Hepatocyte (in vitro differentiated cells): ENCODE measurements around the gene CAMTA2. TPM values are rescaled to one million over a fixed set of nuclear protein-coding genes. Genes with fewer than 3 reads are reported as not detected.

Experiments used
- DNase-seq: peaks from one replicate; pipeline ENCODE4 v3.0.0-alpha.2; 2016; ENCODE audit warnings: low spot score
- H2AFZ ChIP-seq: fragments of 200-600 bp; sonication (generic); 2 replicates; pipeline ENCODE4 v1.6.0; 2016; ENCODE audit warnings: antibody characterized with exemption, mild to moderate bottlenecking
- H3K27ac ChIP-seq: fragments of 200-600 bp; sonication (generic); 2 replicates; pipeline ENCODE4 v1.5.1; 2016; ENCODE audit warnings: mild to moderate bottlenecking
- H3K27me3 ChIP-seq: fragments of 200-600 bp; sonication (generic); 2 replicates; pipeline ENCODE4 v1.6.1; 2016
- H3K36me3 ChIP-seq: fragments of 200-600 bp; sonication (generic); replicated peaks from 2 replicates; pipeline ENCODE4 v1.5.1; 2016; ENCODE audit warnings: low read depth; ENCODE audit not compliant: insufficient read depth
- H3K4me1 ChIP-seq: fragments of 200-600 bp; sonication (generic); 2 replicates; pipeline ENCODE4 v1.5.1; 2016; ENCODE audit warnings: mild to moderate bottlenecking, moderate library complexity; ENCODE audit not compliant: insufficient read depth
- H3K4me2 ChIP-seq: fragments of 200-600 bp; sonication (generic); 2 replicates; pipeline ENCODE4 v1.6.0; 2016
- H3K4me3 ChIP-seq: fragments of 200-600 bp; sonication (generic); 2 replicates; pipeline ENCODE4 v1.5.1; 2016; ENCODE audit warnings: mild to moderate bottlenecking
- H3K79me2 ChIP-seq: fragments of 200-600 bp; sonication (generic); 2 replicates; pipeline ENCODE4 v1.6.0; 2017; ENCODE audit warnings: mild to moderate bottlenecking
- H3K9me2 ChIP-seq: fragments of 200-600 bp; sonication (generic); replicated peaks from 2 replicates; pipeline ENCODE4 v1.6.0; 2017; ENCODE audit warnings: mild to moderate bottlenecking; ENCODE audit not compliant: insufficient read depth
- H3K9me3 ChIP-seq: fragments of 200-600 bp; sonication (generic); 2 replicates; pipeline ENCODE4 v1.5.1; 2016; ENCODE audit warnings: low read depth, mild to moderate bottlenecking
- H4K20me1 ChIP-seq: fragments of 200-600 bp; sonication (generic); 2 replicates; pipeline ENCODE4 v1.6.0; 2016; ENCODE audit warnings: mild to moderate bottlenecking; ENCODE audit not compliant: insufficient read depth, poor library complexity, severe bottlenecking
- CTCF ChIP-seq: fragments of 200-600 bp; sonication (generic); IDR thresholded peaks from 2 replicates; pipeline ENCODE4 v1.5.1; 2016; ENCODE audit warnings: antibody characterized with exemption, mild to moderate bottlenecking; ENCODE audit not compliant: poor library complexity
- EZH2 ChIP-seq: fragments of 200-600 bp; sonication (generic); IDR thresholded peaks from 2 replicates; pipeline ENCODE4 v1.6.1; 2016; ENCODE audit warnings: antibody characterized with exemption, mild to moderate bottlenecking, borderline replicate concordance
- EZH2phosphoT487 ChIP-seq: fragments of 200-600 bp; sonication (generic); IDR thresholded peaks from one replicate; pipeline ENCODE4 v1.6.1; 2018; ENCODE audit warnings: antibody characterized with exemption, mild to moderate bottlenecking, low read depth, moderate library complexity; ENCODE audit not compliant: unreplicated experiment, severe bottlenecking
- WGBS: methylation state at CpG from one replicate; pipeline ENCODE4 v1.1.6; 2016; ENCODE audit warnings: low lambda C conversion rate; ENCODE audit errors: missing lambda C conversion rate; 5-methylcytosine and 5-hydroxymethylcytosine counted together
- polyA plus RNA-seq: library from polyadenylated mRNA; unstranded; fragments of >200 nt; fragmentation: Nextera tagmentation; extraction: Ambion mirVana; gene quantifications from 2 replicates; pipeline ENCODE4 v1.2.1, GENCODE V29; 2016
- total RNA-seq: library from RNA; depleted of rRNA; stranded (reverse); fragments of >200 nt; gene quantifications from 2 replicates; pipeline ENCODE4 v1.2.3, GENCODE V29; 2014

CAMTA2 gene
- total and polyA plus RNA-seq, 2 experiments from 2014 or later = 12.5 to 45.6 TPM

DNA sequence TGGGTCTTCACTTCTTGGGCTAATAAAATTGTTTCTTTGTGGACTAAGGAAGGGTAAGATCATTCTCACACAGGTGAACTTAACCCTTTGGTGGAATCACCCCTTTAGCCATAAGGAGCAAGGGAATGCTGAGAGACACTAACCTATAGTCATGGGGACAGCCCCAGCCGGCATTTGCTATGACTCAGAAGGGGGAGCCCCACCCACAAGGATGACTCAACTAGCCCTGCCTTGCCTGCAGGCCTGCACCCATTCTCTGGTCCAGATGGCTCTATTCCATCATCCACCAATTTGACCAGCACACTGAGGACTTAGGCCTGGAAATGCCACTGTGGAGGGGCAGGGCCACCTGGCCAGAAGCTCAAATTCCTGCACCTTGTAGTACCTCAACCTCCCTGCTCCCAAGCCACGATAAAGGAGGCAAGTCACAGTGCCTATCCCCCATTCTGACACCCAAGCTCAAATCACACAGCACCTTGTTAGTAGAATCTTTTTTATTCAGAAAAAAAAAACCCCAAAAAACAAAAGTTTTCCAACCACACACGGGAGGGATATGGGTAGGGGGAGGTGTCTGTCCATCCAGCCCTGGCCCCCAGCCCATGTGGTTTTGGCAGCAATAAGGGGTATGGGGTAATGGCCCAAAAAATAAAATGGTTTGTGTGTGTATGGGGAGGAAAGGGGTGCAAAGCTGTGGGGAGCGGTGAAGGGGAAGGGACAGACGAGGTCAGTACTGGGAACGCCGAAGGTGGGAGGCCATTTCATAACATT, 42.1 kb downstream of the CAMTA2 start:
- Histone ChIP-seq H3K9me3 (no peaks in the 10 kb centered on the region), H3K4me1 (peaks cover 31% of the 10 kb centered on the region), H3K36me3 (no peaks in the 10 kb centered on the region), H3K27me3 (no peaks in the 10 kb centered on the region), H3K79me2 (peaks cover 66% of the 10 kb centered on the region), H3K4me2 (peak overlapping the region; percentile 86), H3K4me3 (no peak overlapping the region), H3K27ac (peak overlapping the region; percentile 100), H4K20me1 (peaks cover 21% of the 10 kb centered on the region), H3K9me2 (no peaks in the 10 kb centered on the region), H2AFZ (no peak overlapping the region)
- 70% methylated on average over 7 of the region's 7 CpGs for WGBS
- DNase-seq = peak; percentile 82
- no peak for TF ChIP-seq EZH2phosphoT487
- TF ChIP-seq CTCF = no peak
- TF ChIP-seq EZH2 = no peak

GRCh38 chr17:4944554-4945175, 42.8 kb downstream of the CAMTA2 start:
- no peak for DNase-seq
- WGBS = 81% methylated on average over 8 of the region's 8 CpGs
- H3K4me1 ChIP-seq = peaks cover 27% of the 10 kb centered on the region
- H3K27ac ChIP-seq = peak overlapping the region; percentile 91
- peaks cover 21% of the 10 kb centered on the region for H4K20me1 ChIP-seq
- H3K9me3 ChIP-seq = no peaks in the 10 kb centered on the region
- H2AFZ ChIP-seq = no peak overlapping the region
- no peak overlapping the region for H3K4me3 ChIP-seq
- TF ChIP-seq EZH2phosphoT487 (no peak), CTCF (no peak), EZH2 (no peak)
- peaks cover 66% of the 10 kb centered on the region for H3K79me2 ChIP-seq
- peak overlapping the region; percentile 86 for H3K4me2 ChIP-seq
- H3K27me3 ChIP-seq = no peaks in the 10 kb centered on the region
- H3K36me3 ChIP-seq = no peaks in the 10 kb centered on the region
- H3K9me2 ChIP-seq = no peaks in the 10 kb centered on the region

- no peak overlapping the region for H2AFZ ChIP-seq
- no peaks in the 10 kb centered on the region for H3K9me3 ChIP-seq
- no peaks in the 10 kb centered on the region for H3K9me2 ChIP-seq
- peaks cover 68% of the 10 kb centered on the region for H3K79me2 ChIP-seq
- peaks cover 21% of the 10 kb centered on the region for H4K20me1 ChIP-seq
- H3K4me2 ChIP-seq = no peak overlapping the region
- H3K27me3 ChIP-seq = no peaks in the 10 kb centered on the region
- no peak overlapping the region for H3K4me3 ChIP-seq
- no peak for TF ChIP-seq EZH2
- TF ChIP-seq EZH2phosphoT487 = no peak
- no peak for TF ChIP-seq CTCF
- no peak for DNase-seq
- H3K4me1 ChIP-seq = peaks cover 28% of the 10 kb centered on the region
- H3K27ac ChIP-seq = peak overlapping the region; percentile 91
- H3K36me3 ChIP-seq = no peaks in the 10 kb centered on the region
- 81% methylated on average over 3 of the region's 3 CpGs for WGBS
These were observed 43.3 kb downstream of the CAMTA2 start for GRCh38 chr17:4944163-4944553.
